HepG2 (cell line): ENCODE measurements around the gene STK17A. TPM values are rescaled to one million over a fixed set of nuclear protein-coding genes. Genes with fewer than 3 reads are reported as not detected.

Experiments used
- FOXA3 ChIP-seq: IDR thresholded peaks from 2 replicates; pipeline ENCODE4 v1.6.1; 2016; ENCODE audit warnings: missing genetic modification reagents, missing compliant biosample characterization
- PITX1 ChIP-seq: sonication (generic); formaldehyde crosslinking; IDR thresholded peaks from 2 replicates; pipeline ENCODE4 v1.5.1; 2020; ENCODE audit warnings: mild to moderate bottlenecking, missing genetic modification reagents
- SOX13 ChIP-seq, 3 experiments: fragments of 450-650 bp in 1 of 3; sonication (generic) in 1 of 3; formaldehyde crosslinking in 1 of 3; IDR thresholded peaks in 2 of 3; conservative IDR thresholded peaks in 1 of 3; 2 replicates each; pipeline versions ENCODE4 v1.5.0 to v1.6.1; 2016 to 2020; ENCODE audit warnings: antibody characterized with exemption in 1 of 3, mild to moderate bottlenecking in 1 of 3, missing compliant biosample characterization in 1 of 3, missing genetic modification reagents in 1 of 3, moderate library complexity in 1 of 3
- SOX5 ChIP-seq: IDR thresholded peaks from 2 replicates; pipeline ENCODE4 v1.6.1; 2016; ENCODE audit warnings: borderline replicate concordance
- STAG1 ChIP-seq: sonication (generic); formaldehyde crosslinking; IDR thresholded peaks from 2 replicates; pipeline ENCODE4 v1.4.0; 2020; ENCODE audit warnings: missing genetic modification reagents
- ZFP90 ChIP-seq: sonication (generic); formaldehyde crosslinking; IDR thresholded peaks from 2 replicates; pipeline ENCODE4 v1.8.0; 2022; ENCODE audit warnings: missing genetic modification reagents, mild to moderate bottlenecking, inconsistent platforms, borderline replicate concordance
- ZNF264 ChIP-seq: sonication (generic); formaldehyde crosslinking; IDR thresholded peaks from 2 replicates; pipeline ENCODE4 v1.4.0; 2020; ENCODE audit warnings: missing genetic modification reagents
- ZSCAN31 ChIP-seq: sonication (generic); formaldehyde crosslinking; IDR thresholded peaks from 2 replicates; pipeline ENCODE4 v1.5.0; 2020; ENCODE audit warnings: low read depth, mild to moderate bottlenecking, missing genetic modification reagents
- polyA plus RNA-seq, 8 experiments: library from polyadenylated mRNA; depleted of rRNA in 3 of 8; stranded (reverse) in 7 of 8; unstranded in 1 of 8; fragments of >200 nt; fragmentation: Illumina TruSeq in 4 of 8; extraction: Trizol in 4 of 8; gene quantifications; 2 replicates each; pipeline versions ENCODE4 v1.2.1 to v1.2.3, GENCODE V29; 2011 to 2016; ENCODE audit warnings: low read depth in 4 of 8, missing spikeins in 1 of 8, mixed read lengths in 1 of 8; ENCODE audit not compliant: insufficient read depth in 1 of 8
- total RNA-seq, 5 experiments: library from RNA; depleted of rRNA; stranded (reverse); fragments of >200 nt; fragmentation: Illumina TruSeq; extraction: Trizol; gene quantifications; 2 replicates each; pipeline ENCODE4 v1.2.3, GENCODE V29; 2016; ENCODE audit warnings: low read depth in 1 of 5
- TF ChIP-seq, protein P1 (sequence below): sonication (generic); formaldehyde crosslinking; IDR thresholded peaks from 2 replicates; pipeline ENCODE4 v1.4.0; 2020; ENCODE audit warnings: mild to moderate bottlenecking, missing genetic modification reagents
- TF ChIP-seq, protein P2 (sequence below): sonication (generic); formaldehyde crosslinking; IDR thresholded peaks from 2 replicates; pipeline ENCODE4 v1.4.0; 2020; ENCODE audit warnings: missing genetic modification reagents, borderline replicate concordance
- TF ChIP-seq, protein P3 (sequence below): IDR thresholded peaks from 2 replicates; pipeline ENCODE4 v1.6.1; 2016

The STK17A gene
- total and polyA plus RNA-seq, 2 of the 13 experiments (the other 11 are each of a cell fraction or from before 2014, with no cell fraction given) = 18.6 to 24.3 TPM

DNA sequence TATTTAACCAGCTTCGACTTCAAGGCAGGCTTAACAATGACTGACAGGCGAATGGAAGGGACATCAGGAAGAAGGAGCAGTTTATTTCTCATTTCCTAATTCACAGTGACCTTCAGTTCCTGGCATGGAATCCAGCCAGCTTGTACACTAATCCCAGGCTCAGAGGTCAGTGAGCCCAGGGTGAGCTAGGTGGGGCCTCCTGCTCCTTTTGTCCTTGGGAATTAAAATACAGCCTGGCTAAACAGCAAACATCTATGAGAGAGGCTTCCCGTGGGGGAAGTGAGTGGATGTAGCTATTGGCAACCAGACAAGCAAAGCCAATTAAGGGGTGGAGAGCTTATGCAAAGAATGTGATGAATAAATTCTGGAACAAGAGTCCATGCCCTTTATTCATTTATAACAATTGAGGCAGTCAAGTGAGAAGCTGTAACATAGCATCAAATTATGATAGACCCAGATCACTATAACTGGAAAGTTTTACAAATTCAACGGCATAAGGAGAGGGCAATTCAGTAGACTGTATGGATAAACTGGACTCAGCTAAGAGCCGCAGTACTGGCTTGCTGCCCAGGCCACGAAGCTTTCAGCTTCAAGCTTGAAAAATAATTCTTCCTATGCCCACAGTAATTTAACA is 57.1 kb downstream of the STK17A start (continued):
- TF ChIP-seq, protein P1, sequence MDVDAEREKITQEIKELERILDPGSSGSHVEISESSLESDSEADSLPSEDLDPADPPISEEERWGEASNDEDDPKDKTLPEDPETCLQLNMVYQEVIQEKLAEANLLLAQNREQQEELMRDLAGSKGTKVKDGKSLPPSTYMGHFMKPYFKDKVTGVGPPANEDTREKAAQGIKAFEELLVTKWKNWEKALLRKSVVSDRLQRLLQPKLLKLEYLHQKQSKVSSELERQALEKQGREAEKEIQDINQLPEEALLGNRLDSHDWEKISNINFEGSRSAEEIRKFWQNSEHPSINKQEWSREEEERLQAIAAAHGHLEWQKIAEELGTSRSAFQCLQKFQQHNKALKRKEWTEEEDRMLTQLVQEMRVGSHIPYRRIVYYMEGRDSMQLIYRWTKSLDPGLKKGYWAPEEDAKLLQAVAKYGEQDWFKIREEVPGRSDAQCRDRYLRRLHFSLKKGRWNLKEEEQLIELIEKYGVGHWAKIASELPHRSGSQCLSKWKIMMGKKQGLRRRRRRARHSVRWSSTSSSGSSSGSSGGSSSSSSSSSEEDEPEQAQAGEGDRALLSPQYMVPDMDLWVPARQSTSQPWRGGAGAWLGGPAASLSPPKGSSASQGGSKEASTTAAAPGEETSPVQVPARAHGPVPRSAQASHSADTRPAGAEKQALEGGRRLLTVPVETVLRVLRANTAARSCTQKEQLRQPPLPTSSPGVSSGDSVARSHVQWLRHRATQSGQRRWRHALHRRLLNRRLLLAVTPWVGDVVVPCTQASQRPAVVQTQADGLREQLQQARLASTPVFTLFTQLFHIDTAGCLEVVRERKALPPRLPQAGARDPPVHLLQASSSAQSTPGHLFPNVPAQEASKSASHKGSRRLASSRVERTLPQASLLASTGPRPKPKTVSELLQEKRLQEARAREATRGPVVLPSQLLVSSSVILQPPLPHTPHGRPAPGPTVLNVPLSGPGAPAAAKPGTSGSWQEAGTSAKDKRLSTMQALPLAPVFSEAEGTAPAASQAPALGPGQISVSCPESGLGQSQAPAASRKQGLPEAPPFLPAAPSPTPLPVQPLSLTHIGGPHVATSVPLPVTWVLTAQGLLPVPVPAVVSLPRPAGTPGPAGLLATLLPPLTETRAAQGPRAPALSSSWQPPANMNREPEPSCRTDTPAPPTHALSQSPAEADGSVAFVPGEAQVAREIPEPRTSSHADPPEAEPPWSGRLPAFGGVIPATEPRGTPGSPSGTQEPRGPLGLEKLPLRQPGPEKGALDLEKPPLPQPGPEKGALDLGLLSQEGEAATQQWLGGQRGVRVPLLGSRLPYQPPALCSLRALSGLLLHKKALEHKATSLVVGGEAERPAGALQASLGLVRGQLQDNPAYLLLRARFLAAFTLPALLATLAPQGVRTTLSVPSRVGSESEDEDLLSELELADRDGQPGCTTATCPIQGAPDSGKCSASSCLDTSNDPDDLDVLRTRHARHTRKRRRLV (CRISPR knock-in tag) = peak; percentile 47; the same call in 1 of the 2 replicates
- peak; percentile 99 for TF ChIP-seq PITX1 (CRISPR knock-in tag)
- no peak for TF ChIP-seq ZFP90 (CRISPR knock-in tag)
- peak; percentile 77; the same call in 1 of the 2 replicates for TF ChIP-seq ZSCAN31
- peak; percentile 92; the same call in 1 of the 2 replicates for TF ChIP-seq SOX5 (CRISPR knock-in tag)
- TF ChIP-seq FOXA3 = peak; percentile 85
- TF ChIP-seq, protein P2, sequence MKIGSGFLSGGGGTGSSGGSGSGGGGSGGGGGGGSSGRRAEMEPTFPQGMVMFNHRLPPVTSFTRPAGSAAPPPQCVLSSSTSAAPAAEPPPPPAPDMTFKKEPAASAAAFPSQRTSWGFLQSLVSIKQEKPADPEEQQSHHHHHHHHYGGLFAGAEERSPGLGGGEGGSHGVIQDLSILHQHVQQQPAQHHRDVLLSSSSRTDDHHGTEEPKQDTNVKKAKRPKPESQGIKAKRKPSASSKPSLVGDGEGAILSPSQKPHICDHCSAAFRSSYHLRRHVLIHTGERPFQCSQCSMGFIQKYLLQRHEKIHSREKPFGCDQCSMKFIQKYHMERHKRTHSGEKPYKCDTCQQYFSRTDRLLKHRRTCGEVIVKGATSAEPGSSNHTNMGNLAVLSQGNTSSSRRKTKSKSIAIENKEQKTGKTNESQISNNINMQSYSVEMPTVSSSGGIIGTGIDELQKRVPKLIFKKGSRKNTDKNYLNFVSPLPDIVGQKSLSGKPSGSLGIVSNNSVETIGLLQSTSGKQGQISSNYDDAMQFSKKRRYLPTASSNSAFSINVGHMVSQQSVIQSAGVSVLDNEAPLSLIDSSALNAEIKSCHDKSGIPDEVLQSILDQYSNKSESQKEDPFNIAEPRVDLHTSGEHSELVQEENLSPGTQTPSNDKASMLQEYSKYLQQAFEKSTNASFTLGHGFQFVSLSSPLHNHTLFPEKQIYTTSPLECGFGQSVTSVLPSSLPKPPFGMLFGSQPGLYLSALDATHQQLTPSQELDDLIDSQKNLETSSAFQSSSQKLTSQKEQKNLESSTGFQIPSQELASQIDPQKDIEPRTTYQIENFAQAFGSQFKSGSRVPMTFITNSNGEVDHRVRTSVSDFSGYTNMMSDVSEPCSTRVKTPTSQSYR (CRISPR knock-in tag) = peak; percentile 68; the same call in 1 of the 2 replicates
- peak; percentile 96 for TF ChIP-seq ZNF264 (CRISPR knock-in tag)
- no peak for TF ChIP-seq SOX13 (IDR thresholded peaks at IDR 0.05)
- peak in 1 of 2 experiments; percentile 93; a peak in 2 of 4 replicates for TF ChIP-seq SOX13 (CRISPR knock-in tag; conservative IDR thresholded peaks at IDR 0.05 in 1 of 2, IDR thresholded peaks at IDR 0.05 in 1 of 2)
- peak; percentile 21 for TF ChIP-seq STAG1 (CRISPR knock-in tag)
- TF ChIP-seq, protein P3, sequence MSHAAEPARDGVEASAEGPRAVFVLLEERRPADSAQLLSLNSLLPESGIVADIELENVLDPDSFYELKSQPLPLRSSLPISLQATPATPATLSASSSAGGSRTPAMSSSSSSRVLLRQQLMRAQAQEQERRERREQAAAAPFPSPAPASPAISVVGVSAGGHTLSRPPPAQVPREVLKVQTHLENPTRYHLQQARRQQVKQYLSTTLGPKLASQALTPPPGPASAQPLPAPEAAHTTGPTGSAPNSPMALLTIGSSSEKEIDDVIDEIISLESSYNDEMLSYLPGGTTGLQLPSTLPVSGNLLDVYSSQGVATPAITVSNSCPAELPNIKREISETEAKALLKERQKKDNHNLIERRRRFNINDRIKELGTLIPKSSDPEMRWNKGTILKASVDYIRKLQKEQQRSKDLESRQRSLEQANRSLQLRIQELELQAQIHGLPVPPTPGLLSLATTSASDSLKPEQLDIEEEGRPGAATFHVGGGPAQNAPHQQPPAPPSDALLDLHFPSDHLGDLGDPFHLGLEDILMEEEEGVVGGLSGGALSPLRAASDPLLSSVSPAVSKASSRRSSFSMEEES = 0 out of 2 replicates have a peak, but pooled peaks have one; percentile 18
